WTC11 (cell line): ENCODE data around the gene ARHGAP30.

Experiments used
- CREB1 ChIP-seq: sonication (generic); formaldehyde crosslinking; IDR thresholded peaks from 2 replicates; pipeline ENCODE4 v1.8.0; 2023; ENCODE audit warnings: mild to moderate bottlenecking, missing genetic modification reagents
- E2F5 ChIP-seq: sonication (generic); formaldehyde crosslinking; IDR thresholded peaks from 2 replicates; pipeline ENCODE4 v1.8.1; 2022; ENCODE audit warnings: mild to moderate bottlenecking, moderate library complexity, missing genetic modification reagents
- FOXJ3 ChIP-seq: sonication (generic); formaldehyde crosslinking; IDR thresholded peaks from 2 replicates; pipeline ENCODE4 v1.9.0; 2021; ENCODE audit warnings: missing genetic modification reagents, mild to moderate bottlenecking, borderline replicate concordance
- JUN ChIP-seq: sonication (generic); formaldehyde crosslinking; IDR thresholded peaks from 2 replicates; pipeline ENCODE4 v1.8.0; 2023; ENCODE audit warnings: mild to moderate bottlenecking, missing genetic modification reagents
- MAX ChIP-seq: sonication (generic); formaldehyde crosslinking; IDR thresholded peaks from 2 replicates; pipeline ENCODE4 v1.8.0; 2022; ENCODE audit warnings: mild to moderate bottlenecking, missing genetic modification reagents
- NR1H2 ChIP-seq: sonication (generic); formaldehyde crosslinking; IDR thresholded peaks from 2 replicates; pipeline ENCODE4 v1.9.0; 2021; ENCODE audit warnings: mild to moderate bottlenecking, moderate library complexity, missing genetic modification reagents
- NR2C2 ChIP-seq: sonication (generic); formaldehyde crosslinking; IDR thresholded peaks from 2 replicates; pipeline ENCODE4 v1.8.0; 2022; ENCODE audit warnings: mild to moderate bottlenecking, missing genetic modification reagents
- RELA ChIP-seq: sonication (generic); formaldehyde crosslinking; IDR thresholded peaks from 2 replicates; pipeline ENCODE4 v1.8.1; 2022; ENCODE audit warnings: missing genetic modification reagents, mild to moderate bottlenecking, borderline replicate concordance
- SP1 ChIP-seq: sonication (generic); formaldehyde crosslinking; conservative IDR thresholded peaks from 2 replicates; pipeline ENCODE4 v1.8.1; 2022; ENCODE audit warnings: missing genetic modification reagents
- STAT6 ChIP-seq: sonication (generic); formaldehyde crosslinking; conservative IDR thresholded peaks from 2 replicates; pipeline ENCODE4 v1.8.1; 2023; ENCODE audit warnings: mild to moderate bottlenecking, low read depth, missing genetic modification reagents, moderate library complexity
- TF ChIP-seq, protein P1 (sequence below): fragments of 200-600 bp; IDR thresholded peaks from 2 replicates; pipeline ENCODE4 v1.8.0; 2022; ENCODE audit warnings: antibody characterized with exemption
- TF ChIP-seq, protein P2 (sequence below): sonication (generic); formaldehyde crosslinking; IDR thresholded peaks from 2 replicates; pipeline ENCODE4 v1.8.0; 2022; ENCODE audit warnings: mild to moderate bottlenecking, missing genetic modification reagents
- TF ChIP-seq, protein P3 (sequence below): sonication (generic); formaldehyde crosslinking; IDR thresholded peaks from 2 replicates; pipeline ENCODE4 v1.8.0; 2022; ENCODE audit warnings: mild to moderate bottlenecking, missing genetic modification reagents
- TF ChIP-seq, protein P4 (sequence below): sonication (generic); formaldehyde crosslinking; conservative IDR thresholded peaks from 2 replicates; pipeline ENCODE4 v1.8.1; 2022; ENCODE audit warnings: mild to moderate bottlenecking, missing genetic modification reagents

GRCh38 chr1:160999376-160999775, 70.3 kb downstream of the ARHGAP30 start:
- TF ChIP-seq, protein P1, sequence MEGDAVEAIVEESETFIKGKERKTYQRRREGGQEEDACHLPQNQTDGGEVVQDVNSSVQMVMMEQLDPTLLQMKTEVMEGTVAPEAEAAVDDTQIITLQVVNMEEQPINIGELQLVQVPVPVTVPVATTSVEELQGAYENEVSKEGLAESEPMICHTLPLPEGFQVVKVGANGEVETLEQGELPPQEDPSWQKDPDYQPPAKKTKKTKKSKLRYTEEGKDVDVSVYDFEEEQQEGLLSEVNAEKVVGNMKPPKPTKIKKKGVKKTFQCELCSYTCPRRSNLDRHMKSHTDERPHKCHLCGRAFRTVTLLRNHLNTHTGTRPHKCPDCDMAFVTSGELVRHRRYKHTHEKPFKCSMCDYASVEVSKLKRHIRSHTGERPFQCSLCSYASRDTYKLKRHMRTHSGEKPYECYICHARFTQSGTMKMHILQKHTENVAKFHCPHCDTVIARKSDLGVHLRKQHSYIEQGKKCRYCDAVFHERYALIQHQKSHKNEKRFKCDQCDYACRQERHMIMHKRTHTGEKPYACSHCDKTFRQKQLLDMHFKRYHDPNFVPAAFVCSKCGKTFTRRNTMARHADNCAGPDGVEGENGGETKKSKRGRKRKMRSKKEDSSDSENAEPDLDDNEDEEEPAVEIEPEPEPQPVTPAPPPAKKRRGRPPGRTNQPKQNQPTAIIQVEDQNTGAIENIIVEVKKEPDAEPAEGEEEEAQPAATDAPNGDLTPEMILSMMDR = no peak
- TF ChIP-seq NR2C2 (no peak), FOXJ3 (CRISPR knock-in tag) (no peak), SP1 (CRISPR knock-in tag) (no peak), CREB1 (CRISPR knock-in tag) (no peak), MAX (CRISPR knock-in tag) (no peak), JUN (CRISPR knock-in tag) (no peak), E2F5 (CRISPR knock-in tag) (no peak), STAT6 (CRISPR knock-in tag) (no peak), NR1H2 (CRISPR knock-in tag) (no peak), RELA (no peak)
- TF ChIP-seq, protein P2, sequence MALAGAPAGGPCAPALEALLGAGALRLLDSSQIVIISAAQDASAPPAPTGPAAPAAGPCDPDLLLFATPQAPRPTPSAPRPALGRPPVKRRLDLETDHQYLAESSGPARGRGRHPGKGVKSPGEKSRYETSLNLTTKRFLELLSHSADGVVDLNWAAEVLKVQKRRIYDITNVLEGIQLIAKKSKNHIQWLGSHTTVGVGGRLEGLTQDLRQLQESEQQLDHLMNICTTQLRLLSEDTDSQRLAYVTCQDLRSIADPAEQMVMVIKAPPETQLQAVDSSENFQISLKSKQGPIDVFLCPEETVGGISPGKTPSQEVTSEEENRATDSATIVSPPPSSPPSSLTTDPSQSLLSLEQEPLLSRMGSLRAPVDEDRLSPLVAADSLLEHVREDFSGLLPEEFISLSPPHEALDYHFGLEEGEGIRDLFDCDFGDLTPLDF (CRISPR knock-in tag) = no peak
- TF ChIP-seq, protein P3, sequence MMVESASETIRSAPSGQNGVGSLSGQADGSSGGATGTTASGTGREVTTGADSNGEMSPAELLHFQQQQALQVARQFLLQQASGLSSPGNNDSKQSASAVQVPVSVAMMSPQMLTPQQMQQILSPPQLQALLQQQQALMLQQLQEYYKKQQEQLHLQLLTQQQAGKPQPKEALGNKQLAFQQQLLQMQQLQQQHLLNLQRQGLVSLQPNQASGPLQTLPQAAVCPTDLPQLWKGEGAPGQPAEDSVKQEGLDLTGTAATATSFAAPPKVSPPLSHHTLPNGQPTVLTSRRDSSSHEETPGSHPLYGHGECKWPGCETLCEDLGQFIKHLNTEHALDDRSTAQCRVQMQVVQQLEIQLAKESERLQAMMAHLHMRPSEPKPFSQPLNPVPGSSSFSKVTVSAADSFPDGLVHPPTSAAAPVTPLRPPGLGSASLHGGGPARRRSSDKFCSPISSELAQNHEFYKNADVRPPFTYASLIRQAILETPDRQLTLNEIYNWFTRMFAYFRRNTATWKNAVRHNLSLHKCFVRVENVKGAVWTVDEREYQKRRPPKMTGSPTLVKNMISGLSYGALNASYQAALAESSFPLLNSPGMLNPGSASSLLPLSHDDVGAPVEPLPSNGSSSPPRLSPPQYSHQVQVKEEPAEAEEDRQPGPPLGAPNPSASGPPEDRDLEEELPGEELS (CRISPR knock-in tag) = no peak
- TF ChIP-seq, protein P4, sequence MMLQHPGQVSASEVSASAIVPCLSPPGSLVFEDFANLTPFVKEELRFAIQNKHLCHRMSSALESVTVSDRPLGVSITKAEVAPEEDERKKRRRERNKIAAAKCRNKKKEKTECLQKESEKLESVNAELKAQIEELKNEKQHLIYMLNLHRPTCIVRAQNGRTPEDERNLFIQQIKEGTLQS (CRISPR knock-in tag) = no peak
